Activated T-cell treated with anti-CD3 and anti-CD28 coated beads, Interleukin-2, amount 50 U/mL, for 48 hours (primary cell): ENCODE data around the gene PFKFB1.

ENCODE experiments used
- DNase-seq, 2 experiments: peaks; one replicate each; pipeline ENCODE4 v3.0.0-alpha.2; 2020

The PFKFB1 gene

DNA sequence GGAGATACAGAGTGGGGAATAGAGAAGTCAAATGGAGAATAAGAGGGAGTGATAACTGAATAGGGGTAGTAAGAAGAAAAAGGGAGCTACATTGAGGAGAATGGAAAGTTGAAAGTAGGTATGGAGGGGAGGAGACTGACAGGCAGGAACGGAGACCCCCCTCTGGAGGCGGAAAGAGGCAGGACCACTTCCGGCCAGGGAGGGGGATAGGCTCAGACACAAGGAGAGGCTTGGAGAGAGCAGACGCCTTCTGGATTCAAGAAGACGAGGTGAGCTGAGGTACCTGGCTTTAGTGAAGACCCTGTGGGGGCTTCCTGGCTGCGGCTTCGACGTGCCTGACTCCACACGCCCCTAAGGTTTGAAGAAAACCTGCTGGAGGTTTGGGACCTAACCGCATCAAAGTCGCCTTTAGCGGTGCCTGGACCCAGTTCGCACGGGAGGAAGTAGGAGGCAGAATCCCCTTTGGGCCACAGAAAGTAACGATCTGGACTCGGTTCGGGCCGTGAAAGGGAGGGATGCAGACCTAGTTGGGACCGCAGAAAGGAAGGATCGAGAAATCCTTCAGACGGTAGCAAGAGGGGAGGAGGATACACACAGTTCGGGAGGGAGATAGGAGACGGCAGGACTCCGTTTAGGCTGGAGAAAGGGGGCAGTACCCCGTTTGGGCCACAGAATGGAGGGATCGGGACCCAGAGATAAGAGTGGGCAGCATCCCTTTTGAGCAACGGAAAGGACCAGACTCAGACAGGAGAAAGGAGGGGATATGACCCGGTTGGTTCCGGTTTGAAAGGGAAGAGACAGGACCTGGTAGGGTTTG, 73.2 kb downstream of the PFKFB1 start, which contains the start of gene TRO:
TRO (plus strand) TSS at position 215 of the 817 bp plus-strand sequence. CDS start 1,423 bp downstream, outside the sequence.
- DNase-seq: peak in 1 of 2 experiments; percentile 19

DNA sequence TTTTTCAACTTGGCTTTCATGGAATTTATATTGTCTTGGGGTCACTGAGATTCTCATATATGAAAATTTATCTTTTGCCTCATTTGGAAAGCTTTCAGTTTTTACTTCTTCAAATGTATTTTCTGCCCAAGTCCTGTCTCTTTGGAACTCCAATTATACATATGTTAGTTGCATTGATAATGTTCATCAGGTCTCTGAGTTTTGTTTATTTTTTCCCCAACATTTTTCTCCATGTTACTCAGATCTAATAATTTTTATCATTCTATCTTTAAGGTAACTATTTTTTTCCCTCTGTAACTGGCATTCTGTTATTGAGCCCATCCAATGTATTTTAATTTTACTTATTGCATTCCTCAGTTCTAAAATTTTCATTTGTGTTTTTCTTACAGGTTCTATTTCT, 84.0 kb downstream of the PFKFB1 start:
- no peak for DNase-seq

DNA sequence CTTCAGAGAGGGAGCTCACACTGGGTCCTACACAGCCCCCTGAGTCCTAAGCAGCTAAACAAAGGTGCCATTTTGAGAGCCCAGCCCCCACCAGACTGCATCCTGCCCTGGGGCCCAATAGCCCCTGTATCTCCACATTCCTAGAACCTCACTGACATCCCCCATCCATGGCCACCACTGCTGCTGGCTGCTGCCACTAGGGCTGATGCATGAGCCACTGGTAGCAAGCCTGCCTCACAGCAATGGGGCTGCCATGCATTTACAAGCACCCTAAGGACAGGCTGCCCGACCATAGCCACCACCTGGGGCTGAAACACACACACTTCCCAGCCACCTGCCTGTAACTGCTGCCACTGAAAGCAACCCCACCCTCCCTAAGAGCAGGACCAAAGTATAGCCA, 99.8 kb downstream of the PFKFB1 start:
- no peak for DNase-seq

DNA sequence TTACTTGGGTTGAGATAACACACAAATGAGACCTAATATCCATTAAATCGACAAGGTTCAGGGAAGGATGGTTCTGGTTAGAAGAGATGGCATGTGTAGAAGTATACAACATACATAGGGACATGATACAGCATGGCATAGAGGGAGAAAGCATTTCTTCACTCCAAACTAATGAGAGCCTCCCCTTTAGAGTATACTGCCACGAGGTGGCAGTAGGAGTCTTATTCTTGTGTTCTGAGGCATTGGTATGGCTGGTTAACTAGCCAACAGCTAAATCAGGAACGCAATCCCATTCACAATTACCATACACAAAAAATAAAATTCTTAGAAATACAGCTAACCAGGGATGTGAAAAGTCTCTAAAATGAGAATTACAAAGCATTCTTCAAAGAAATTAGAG, 102.4 kb downstream of the PFKFB1 start:
- peak; percentile 21 to 22 for DNase-seq

DNA sequence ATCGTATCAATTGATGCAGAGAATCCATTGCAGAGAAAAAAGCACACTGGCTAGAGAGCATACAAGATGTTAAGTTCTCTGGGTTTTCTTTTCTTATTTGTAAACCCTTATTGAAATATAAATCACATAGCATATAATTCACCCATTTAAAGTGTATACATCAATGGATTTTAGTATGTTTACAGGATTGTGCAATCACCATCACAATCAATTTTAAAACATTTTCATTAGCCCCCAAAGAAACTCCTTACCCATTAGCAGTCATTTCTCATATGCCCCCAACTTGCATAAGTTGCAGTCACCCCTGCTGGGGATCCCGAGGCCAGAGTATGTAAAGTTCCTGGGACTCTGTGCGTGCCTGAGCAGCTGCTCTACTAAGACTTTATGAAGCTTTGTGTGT, 108.2 kb downstream of the PFKFB1 start:
- DNase-seq: no peak
